GM12878 (cell line): Measurements from ENCODE around the gene ZNF783. TPM values are rescaled to one million over a fixed set of nuclear protein-coding genes. Genes with fewer than 3 reads are reported as not detected.
A peak's percentile ranks its signal among the peaks of the same experiment; 100 is the strongest.
"Not testable (repeated sequence)": the region's sequence is repeated elsewhere in the genome, so short reads cannot be mapped to it uniquely, and the experiment has no call there.

Experiments
- ATAC-seq: fragments of 200-7000 bp; cut with Tn5 transposase; 3 replicates; pipeline ENCODE4 v1.9.1; 2020; ENCODE audit warnings: mild to moderate bottlenecking, moderate library complexity
- BruUV-seq: library from RNA; stranded (reverse); fragments of 400-500 nt; replicated peaks from 2 replicates; lab custom pipeline; 2021; lab: Mats Ljungman, UMichigan
- CTCF ChIA-PET: fragments of 300-600 bp; sonication (Branson Sonifier 250); formaldehyde crosslinking; extraction: SDS; loops from one replicate; lab custom pipeline; 2021; ENCODE audit warnings: inconsistent platforms; lab: Yijun Ruan, JAX
- POLR2A ChIA-PET: fragments of 350-600 bp; formaldehyde crosslinking; extraction: SDS; loops from one replicate; lab custom pipeline; 2021; ENCODE audit warnings: inconsistent platforms; lab: Charles Lee
- RAD21 ChIA-PET: fragments of 300-600 bp; sonication (Branson Sonifier 250); formaldehyde crosslinking; loops from one replicate; lab custom pipeline; 2023; ENCODE audit warnings: antibody characterized with exemption; ENCODE audit not compliant: unreplicated experiment; lab: Charles Lee
- SMC1A ChIA-PET: fragments of 300-600 bp; sonication (Branson Sonifier 250); formaldehyde crosslinking; loops from one replicate; lab custom pipeline; 2023; ENCODE audit not compliant: unreplicated experiment, uncharacterized antibody; lab: Charles Lee
- DNase-seq: peaks from one replicate; pipeline ENCODE4 v3.0.0-alpha.2; 2011; ENCODE audit warnings: low read depth, low spot score
- FAIRE-seq: peaks from 3 replicates; lab custom pipeline; 2011; peaks lifted over from hg19 to GRCh38; lab: Jason Lieb, UNC
- H2AFZ ChIP-seq: 2 replicates; pipeline ENCODE4 v1.6.0; 2011; ENCODE audit warnings: low read depth, low read length, control low read depth; ENCODE audit not compliant: control insufficient read depth
- H3K27ac ChIP-seq: 2 replicates; pipeline ENCODE4 v1.5.1; 2011; ENCODE audit warnings: control low read depth; ENCODE audit not compliant: control insufficient read depth, insufficient read depth
- H3K27me3 ChIP-seq, 2 experiments: replicated peaks in 1 of 2; 2 replicates each; pipeline versions ENCODE4 v1.6.0 to v1.6.1; 2011; ENCODE audit warnings: low read length in 1 of 2; ENCODE audit not compliant: control insufficient read depth in 2 of 2, insufficient read depth in 2 of 2
- H3K36me3 ChIP-seq, 2 experiments: 2 replicates each; pipeline ENCODE4 v1.5.1; 2011; ENCODE audit warnings: low read length in 1 of 2; ENCODE audit not compliant: control insufficient read depth in 2 of 2, insufficient read depth in 2 of 2
- H3K4me1 ChIP-seq: 2 replicates; pipeline ENCODE4 v1.6.1; 2011; ENCODE audit warnings: mild to moderate bottlenecking, low read length, moderate library complexity, mixed read lengths; ENCODE audit not compliant: control insufficient read depth, insufficient read depth
- H3K4me2 ChIP-seq: 2 replicates; pipeline ENCODE4 v1.6.0; 2011; ENCODE audit warnings: control low read depth; ENCODE audit not compliant: control insufficient read depth, insufficient read depth
- H3K4me3 ChIP-seq: fragments of 200-600 bp; sonication (generic); 2 replicates; pipeline ENCODE4 v1.5.1; 2016
- H3K79me2 ChIP-seq: 2 replicates; pipeline ENCODE4 v1.6.0; 2011; ENCODE audit warnings: low read length; ENCODE audit not compliant: control insufficient read depth, insufficient read depth
- H3K9ac ChIP-seq: 2 replicates; pipeline ENCODE4 v1.8.0; 2011; ENCODE audit warnings: low read length, control low read depth, mixed read lengths; ENCODE audit not compliant: control insufficient read depth, insufficient read depth
- H3K9me3 ChIP-seq: replicated peaks from 3 replicates; pipeline ENCODE4 v1.5.1; 2011; ENCODE audit warnings: mild to moderate bottlenecking, low read length; ENCODE audit not compliant: control insufficient read depth, insufficient read depth
- H4K20me1 ChIP-seq: 2 replicates; pipeline ENCODE4 v1.6.0; 2011; ENCODE audit not compliant: control insufficient read depth, insufficient read depth
- JUNB ChIP-seq: IDR thresholded peaks from 2 replicates; pipeline ENCODE4 v1.6.1; 2016; ENCODE audit warnings: antibody characterized with exemption, mild to moderate bottlenecking
- WGBS: methylation state at CpG from one replicate; pipeline ENCODE4 v1.1.6; 2016; ENCODE audit warnings: low lambda C conversion rate; ENCODE audit not compliant: insufficient replicate concordance, insufficient coverage; ENCODE audit errors: missing lambda C conversion rate; 5-methylcytosine and 5-hydroxymethylcytosine counted together
- in situ Hi-C: fragments of 300-500 bp; cut with MboI; formaldehyde crosslinking; loops from 9 replicates; pipeline ENCODE4 v1.14.3; 2018; ENCODE audit warnings: mixed read lengths
- intact Hi-C: fragments of 100-400 bp; cut with micrococcal nuclease; formaldehyde crosslinking; loops from one replicate; pipeline ENCODE4 v1.14.2; 2022; ENCODE audit not compliant: unreplicated experiment
- polyA plus RNA-seq, 11 experiments: library from polyadenylated mRNA; depleted of rRNA in 4 of 11; unstranded in 6 of 11; stranded (reverse) in 5 of 11; fragments of >200 nt; fragmentation: Nextera tagmentation in 4 of 11; fragmentation: Illumina TruSeq in 1 of 11; extraction: Ambion mirVana in 4 of 11; extraction: Trizol in 1 of 11; gene quantifications; 1 replicate in 1 of 11; 2 replicates in 10 of 11; pipeline versions ENCODE4 v1.2.1 to v1.2.3, GENCODE V29; 2011 to 2016; ENCODE audit warnings: inconsistent platforms in 2 of 11, missing spikeins in 2 of 11, low read depth in 1 of 11
- total RNA-seq, 4 experiments: library from RNA; depleted of rRNA in 3 of 4; stranded (reverse); fragments of >200 nt in 3 of 4; fragmentation: Illumina TruSeq in 1 of 4; extraction: Trizol in 1 of 4; gene quantifications; 2 replicates each; pipeline versions ENCODE4 v1.2.1 to v1.2.3, GENCODE V29; 2013 to 2021
- TF ChIP-seq, protein P1 (sequence below): IDR thresholded peaks from 2 replicates; pipeline ENCODE4 v1.6.1; 2011; ENCODE audit warnings: borderline replicate concordance, low read depth, mild to moderate bottlenecking, moderate library complexity, mixed read lengths, low read length; ENCODE audit not compliant: insufficient read depth; ENCODE audit errors: extremely low read length

Gene ZNF783
- total and polyA plus RNA-seq, 10 of the 15 experiments (the other 5 are each of a cell fraction or from before 2014, with no cell fraction given), result 2.0 to 14.4 (median 6.4) TPM

DNA sequence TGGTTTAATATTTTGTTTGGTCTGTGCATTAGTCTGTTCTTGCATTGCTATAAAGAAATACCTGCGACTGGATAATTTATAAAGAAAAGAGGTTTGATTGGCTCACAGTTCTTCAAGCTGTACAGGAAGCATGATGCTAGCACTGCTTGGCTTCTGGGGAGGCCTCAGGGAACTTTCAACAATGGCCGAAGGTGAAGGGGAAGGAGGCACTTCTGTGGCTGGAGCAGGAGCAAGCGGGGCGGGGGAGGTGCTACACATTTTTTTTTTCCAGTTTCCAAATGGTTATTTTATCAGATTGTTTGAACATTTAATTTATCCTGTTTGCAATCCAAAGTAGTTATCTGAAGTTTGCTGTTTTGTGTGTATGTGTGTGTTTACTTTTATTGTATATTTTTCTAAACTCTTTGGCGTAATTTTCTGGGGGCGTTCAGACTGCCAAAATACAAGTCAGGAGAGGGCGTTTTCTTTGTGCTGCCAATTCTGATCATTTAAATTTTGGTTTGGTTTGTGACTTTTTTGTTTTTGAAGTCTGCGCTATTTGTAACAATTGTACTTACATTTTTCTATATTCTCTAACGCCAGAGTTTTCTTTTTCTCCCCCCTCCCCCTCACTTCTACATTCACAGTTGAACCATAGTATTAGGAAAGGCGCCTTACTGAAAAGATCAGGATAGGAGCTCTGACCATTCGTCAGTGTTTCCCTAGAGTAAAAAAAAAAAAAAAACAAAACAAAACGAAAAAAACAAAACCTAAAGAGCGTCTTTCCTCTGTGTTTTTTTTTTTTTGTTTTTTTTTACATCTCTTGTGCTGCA, 58.5 kb downstream of the ZNF783 start (continued):
- TF ChIP-seq, protein P1, sequence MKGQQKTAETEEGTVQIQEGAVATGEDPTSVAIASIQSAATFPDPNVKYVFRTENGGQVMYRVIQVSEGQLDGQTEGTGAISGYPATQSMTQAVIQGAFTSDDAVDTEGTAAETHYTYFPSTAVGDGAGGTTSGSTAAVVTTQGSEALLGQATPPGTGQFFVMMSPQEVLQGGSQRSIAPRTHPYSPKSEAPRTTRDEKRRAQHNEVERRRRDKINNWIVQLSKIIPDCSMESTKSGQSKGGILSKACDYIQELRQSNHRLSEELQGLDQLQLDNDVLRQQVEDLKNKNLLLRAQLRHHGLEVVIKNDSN, result no peak
- TF ChIP-seq JUNB, result no peak

DNA sequence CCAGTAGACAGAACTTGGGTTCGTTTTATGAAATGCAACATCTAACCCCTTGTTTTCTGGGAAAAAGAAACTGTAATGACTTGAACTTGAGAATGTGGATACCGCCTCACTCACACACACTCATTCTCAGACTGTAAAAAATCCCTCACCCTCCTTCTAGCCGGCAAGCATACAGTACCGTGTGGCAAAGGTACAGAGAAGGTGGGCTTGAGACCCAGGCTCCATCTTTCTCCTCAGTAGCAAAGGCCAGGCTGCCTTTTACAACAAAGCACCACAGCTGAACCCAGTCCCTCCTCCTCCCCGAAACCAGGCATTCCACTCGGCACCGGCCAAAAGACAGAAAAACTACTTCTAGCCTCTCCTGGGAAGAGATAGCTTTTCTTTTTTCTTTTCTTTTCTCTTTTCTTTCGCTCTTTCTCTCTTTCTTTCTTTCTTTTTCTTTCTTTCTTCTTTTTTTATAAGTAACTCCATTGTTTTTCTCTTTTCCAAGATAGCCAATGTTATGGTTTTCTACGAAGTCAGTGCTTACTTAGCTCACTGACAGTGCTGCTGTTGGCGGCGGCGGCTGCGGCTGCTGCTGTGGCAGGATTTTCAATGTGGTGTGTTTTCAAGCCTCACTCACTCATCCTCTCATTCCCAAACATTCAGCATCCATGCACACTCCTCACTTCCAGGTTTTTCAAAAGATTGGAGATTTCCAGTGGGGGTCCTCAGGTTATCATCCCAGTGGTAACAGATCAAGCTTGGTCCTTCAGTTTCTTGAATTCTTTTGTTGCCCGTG, 59.3 kb downstream of the ZNF783 start:
- H3K36me3 ChIP-seq, intact Hi-C loops, in situ Hi-C loops, H3K4me2 ChIP-seq, RAD21 ChIA-PET, H3K4me1 ChIP-seq, H3K27me3 ChIP-seq, FAIRE-seq, H3K27ac ChIP-seq, H3K9me3 ChIP-seq, BruUV-seq, H3K79me2 ChIP-seq, DNase-seq, H3K9ac ChIP-seq, POLR2A ChIA-PET, ATAC-seq, H4K20me1 ChIP-seq, H3K4me3 ChIP-seq, SMC1A ChIA-PET: not testable (repeated sequence)
- H2AFZ ChIP-seq, result peak overlapping the region; percentile 90
- CTCF ChIA-PET, result interaction anchor here (0.7 to 1.3 kb wide), 3 partner anchors 11 to 1479 kb away, joined by 3 read pairs; partner anchors contain the start of genes TMEM176A, TMEM176B and ZNF282
- WGBS, result 76% methylated on average over 14 of the region's 14 CpGs
